HG03460 (cell line): ENCODE results near the gene DIDO1.
A peak's percentile ranks its signal among the peaks of the same experiment; 100 is the strongest.
"Not testable (repeated sequence)": the region's sequence is repeated elsewhere in the genome, so short reads cannot be mapped to it uniquely, and the experiment has no call there.

Source experiments
- ATAC-seq: cut with Tn5 transposase; IDR thresholded peaks from one replicate; pipeline ENCODE4 v1.9.1; 2021; ENCODE audit not compliant: unreplicated experiment

DIDO1 gene

DNA sequence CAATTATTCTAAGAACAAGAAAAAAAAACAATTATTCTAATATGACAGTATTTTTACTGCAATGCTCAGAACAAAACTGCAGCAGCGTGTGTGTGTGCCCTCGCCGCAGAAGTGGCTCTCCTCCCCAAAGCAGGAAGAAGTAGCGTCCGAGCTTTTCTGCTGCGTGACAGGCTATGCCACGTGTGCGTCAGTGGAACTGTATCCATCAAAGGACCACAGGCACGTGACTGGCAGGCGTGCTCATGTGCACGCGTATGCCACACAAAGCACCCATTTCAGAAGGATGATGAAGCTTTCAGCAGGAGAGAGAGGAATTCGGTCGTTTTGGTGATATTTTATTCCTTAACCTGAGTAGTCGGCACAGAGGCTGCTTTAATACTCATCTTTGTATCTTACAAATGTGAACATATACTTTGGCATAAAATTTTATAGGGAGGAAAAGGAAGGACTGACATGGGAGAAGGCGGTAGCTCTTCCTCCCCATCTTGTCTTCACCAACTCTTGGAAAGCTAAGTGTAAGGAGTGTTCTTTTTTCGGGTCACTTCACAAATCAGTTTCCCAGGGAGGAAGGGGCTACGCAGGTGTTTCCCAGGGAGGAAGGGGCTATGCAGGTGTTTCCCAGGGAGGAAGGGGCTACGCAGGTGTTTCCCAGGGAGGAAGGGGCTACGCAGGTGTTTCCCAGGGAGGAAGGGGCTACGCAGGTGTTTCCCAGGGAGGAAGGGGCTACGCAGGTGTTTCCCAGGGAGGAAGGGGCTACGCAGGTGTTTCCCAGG lies 68.1 kb downstream of the DIDO1 start:
- no peak for ATAC-seq

DNA sequence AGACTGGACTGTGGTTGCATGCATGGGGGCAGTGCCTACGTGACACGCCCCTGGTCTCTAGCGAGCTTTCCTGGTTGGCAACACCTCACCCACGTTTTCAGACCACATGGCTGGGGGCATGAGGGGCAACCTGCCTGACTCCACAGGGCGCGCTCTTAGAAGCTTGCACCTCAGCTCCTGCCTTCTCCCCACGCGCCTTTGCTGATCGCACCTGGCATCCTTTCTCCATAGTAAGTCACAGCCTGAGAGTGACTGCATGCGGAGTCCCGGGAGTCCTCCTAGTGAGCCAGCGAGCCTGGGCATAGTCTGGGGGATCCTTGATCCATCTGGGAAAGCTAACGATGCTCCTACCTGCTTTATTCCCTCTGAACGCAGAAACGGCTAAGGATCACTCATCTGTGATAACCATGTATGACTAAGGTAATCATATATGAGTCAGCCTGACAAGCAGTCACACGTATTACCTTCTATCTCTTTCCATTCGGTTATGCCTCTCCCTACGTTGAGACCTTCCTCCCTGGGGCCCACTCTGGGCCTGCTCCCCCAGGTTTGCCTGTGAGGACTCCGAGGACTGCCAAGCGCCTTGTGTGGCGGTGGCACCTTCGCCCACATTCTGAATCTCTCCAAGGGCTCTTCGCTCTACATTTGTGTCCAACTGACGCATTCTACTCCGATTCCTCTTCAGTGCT lies 69.2 kb downstream of the DIDO1 start:
- no peak for ATAC-seq

- ATAC-seq: no peak
Measured at GRCh38 chr20:62855120-62855519, 71.2 kb downstream of the DIDO1 start.

GRCh38 chr20:62854121-62854520 lies 72.2 kb downstream of the DIDO1 start:
- no peak for ATAC-seq

DNA sequence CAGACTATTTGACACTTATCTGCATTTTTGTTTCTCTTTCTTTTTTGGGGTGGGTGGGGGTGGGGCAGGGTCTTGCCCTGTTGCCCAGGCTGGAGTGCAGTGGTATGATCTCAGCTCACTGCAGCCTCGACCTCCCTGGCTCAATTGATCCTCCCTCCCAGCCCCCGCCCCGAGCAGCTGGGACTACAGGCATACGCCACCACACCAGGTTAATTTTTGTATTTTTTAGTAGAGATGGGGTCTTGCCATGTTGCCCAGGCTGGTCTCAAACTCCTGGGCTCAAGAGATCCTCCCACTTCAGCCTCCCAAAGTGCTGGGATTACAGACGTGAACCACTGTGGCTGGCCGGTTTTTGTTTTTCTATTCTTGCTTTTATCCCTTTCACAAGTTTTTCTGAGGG lies 73.0 kb downstream of the DIDO1 start:
- not testable (repeated sequence) for ATAC-seq

- ATAC-seq: no peak
Measured at GRCh38 chr20:62852841-62853240, 73.5 kb downstream of the DIDO1 start.

DNA sequence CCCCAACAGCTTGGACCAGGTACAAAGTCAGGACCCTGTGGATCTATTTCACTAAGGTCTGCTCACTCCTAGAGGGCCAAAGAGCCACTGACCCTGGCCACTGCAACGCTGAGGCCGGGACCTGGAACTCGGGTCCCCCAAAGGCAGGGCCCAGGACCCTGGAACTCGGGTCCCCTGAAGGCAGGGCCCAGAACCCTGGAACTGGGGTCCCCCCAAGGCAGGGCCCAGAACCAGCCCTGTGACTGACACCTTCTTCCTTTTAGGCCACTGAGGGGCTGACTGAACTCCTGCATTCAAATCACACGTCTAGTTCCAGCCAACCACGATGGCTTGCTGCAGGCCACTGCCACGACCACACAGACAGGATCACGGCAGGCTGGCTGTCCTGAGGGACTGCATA lies 74.1 kb downstream of the DIDO1 start:
- no peak for ATAC-seq

- no peak for ATAC-seq
Measured at GRCh38 chr20:62850333-62850974, 75.9 kb downstream of the DIDO1 start.

- ATAC-seq: no peak
Measured at GRCh38 chr20:62849431-62849830, 76.9 kb downstream of the DIDO1 start.

DNA sequence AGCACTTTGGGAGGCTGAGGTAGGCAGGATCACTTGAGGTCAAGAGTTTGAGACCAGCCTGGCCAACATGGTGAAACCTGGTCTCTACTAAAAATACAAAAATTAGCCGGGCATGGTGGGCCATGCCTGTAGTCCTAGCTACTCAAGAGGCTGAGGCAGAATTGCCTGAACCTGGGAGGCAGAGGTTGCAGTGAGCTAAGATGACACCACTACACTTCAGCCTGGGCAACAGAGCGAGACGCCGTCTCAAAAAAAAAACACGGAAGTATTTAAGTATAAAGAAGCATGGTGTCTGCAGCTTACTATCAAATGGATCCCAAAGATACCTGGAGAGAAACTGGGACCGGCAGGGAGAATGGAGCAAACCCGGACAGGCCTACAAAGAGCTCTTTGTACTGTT lies 77.4 kb downstream of the DIDO1 start:
- ATAC-seq: not testable (repeated sequence)

DNA sequence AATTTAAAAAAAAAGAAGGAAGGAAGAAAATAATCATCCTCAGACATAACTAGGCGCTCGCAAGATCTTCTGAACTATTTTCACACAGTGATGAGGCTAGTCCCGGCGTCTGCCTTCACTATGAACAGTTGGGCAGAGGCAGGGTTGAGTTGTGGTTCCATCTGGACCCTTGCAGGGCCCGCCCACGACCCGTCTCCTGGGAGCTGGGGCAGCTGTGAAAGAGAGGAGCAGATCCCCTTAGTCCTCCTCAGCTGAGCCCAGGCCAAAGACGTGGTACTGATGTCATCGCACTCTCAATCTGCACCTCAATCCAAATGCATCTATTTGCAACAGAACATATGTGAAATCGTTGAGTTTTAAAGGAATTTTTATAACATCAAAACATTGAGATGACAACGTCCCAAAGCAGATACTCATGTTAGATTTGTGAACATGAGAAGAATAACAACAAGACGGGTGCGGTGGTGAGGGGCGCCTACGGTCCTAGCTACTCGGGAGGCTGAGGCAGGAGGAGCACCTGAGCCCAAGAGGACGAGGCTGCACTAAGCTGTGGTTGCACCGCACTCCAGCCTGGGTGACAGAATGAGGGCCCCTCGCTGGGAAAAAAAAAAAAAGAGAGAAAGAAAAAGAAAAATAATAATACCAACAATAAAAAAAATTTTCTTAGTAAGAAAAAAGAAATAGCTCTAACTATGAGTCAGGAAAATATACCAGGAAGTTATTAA lies 80.0 kb downstream of the DIDO1 start:
- ATAC-seq: no peak

DNA sequence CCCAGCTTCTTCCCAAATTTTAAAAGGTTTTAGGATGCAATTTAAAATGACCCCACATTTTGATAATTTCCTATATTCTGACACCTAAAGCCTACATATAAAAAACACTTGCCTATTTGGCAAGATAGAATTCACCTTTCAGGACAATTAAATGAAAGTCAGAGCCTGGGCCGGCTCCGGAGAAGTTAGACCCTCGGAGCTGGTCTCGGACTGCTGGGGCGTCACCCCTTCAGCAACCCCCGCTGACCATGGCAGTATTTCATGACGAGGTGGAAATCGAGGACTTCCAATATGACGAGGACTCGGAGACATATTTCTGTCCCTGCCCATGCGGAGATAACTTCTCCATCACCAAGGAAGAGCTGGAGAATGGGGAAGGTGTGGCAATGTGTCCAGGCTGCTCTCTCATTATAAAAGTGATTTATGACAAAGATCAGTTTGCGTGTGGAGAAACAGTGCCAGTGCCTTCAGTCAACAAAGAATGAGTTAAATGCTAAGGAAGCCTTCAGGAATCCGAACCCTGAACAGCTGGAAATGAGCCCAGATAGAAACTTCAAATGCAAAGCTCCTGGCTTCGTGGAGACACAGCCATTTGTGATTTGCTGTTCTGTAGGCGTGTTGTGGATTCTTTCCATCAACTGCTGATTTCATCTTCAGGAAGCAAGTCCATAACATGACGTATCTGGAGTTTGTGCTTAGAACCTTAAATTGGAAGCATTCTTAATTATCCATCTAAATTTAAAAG lies 80.7 kb downstream of the DIDO1 start:
- no peak for ATAC-seq

GRCh38 chr20:62844182-62844581 lies 82.1 kb downstream of the DIDO1 start:
- no peak for ATAC-seq

GRCh38 chr20:62843656-62844055 lies 82.6 kb downstream of the DIDO1 start:
- no peak for ATAC-seq

DNA sequence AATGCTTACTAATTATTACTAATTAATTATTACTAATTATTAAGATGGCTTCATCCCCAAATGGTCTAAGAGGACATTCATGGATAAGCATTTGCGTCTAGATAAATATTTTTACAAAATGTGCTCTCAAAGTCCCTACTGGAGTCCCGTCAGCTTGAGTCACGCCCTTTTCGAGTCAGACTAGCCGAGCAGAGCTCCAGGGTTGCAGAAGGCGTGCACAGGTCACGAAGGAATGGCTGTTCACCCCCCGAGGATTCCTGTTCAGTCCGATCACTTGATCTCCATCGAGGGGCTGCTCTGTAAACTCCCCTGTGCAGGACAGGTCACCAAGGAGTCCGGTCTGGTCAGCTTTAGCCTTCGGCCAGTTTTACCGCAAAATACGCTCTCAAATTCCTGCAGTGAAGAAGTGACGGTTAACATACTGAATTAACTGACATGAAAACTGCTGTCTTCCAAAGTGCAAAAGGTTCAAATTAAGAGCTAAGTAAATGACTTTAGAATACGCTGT lies 84.5 kb downstream of the DIDO1 start:
- ATAC-seq: no peak

GRCh38 chr20:62840244-62841197 lies 85.8 kb downstream of the DIDO1 start:
- no peak for ATAC-seq

DNA sequence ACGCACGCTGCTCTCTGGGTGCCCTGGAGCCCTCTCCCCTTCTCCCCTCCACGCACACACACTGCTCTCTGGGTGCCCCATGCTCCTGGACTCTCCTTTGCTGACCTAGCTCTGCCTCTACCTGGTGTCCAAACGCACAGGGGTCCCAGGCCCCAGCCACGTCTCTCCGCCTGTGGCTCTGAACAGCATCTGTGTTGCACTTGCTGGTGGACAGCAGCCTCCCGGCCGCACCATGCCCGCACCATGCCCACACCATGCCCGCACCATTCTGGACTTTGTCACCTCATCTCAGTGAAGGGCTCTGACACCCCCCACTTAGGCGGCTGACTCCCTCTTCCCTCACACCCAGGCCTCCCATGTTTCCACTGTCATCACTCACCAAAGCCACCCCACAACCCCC lies 86.5 kb downstream of the DIDO1 start:
- no peak for ATAC-seq

- ATAC-seq: no peak
Measured at GRCh38 chr20:62839261-62839660, 87.0 kb downstream of the DIDO1 start.

- ATAC-seq: peak; percentile 67
Measured at GRCh38 chr20:62838128-62838891, 88.0 kb downstream of the DIDO1 start.
